HG02981 (cell line): ENCODE measurements around the gene CXCR2.
"Not testable (repeated sequence)": the region's sequence is repeated elsewhere in the genome, so short reads cannot be mapped to it uniquely, and the experiment has no call there.

ENCODE experiments used
- ATAC-seq: cut with Tn5 transposase; IDR thresholded peaks from one replicate; pipeline ENCODE4 v1.9.1; 2021; ENCODE audit warnings: mild to moderate bottlenecking, moderate library complexity; ENCODE audit not compliant: unreplicated experiment

CXCR2 gene

DNA sequence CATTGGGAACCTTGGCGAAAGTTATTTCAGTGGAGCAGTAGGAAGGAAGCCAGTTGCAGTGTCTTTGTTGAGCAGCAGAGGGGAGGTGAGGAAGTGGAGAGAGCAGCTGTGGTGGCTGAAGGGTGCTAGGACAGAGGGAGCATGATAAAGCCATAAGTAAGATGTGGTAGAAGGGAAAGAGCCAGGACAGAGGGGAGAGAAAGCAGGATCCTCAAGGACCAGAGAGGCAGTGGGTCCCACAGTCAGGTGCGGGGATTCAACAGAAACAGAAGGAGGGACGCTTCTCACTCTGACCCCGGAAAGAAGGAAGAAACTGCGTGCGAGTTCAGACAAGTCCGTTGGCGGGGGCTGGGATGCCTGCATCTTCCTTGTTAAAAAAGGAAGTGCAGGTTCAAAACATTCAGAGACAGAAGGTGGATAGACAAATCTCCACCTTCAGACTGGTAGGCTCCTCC is at the start of gene CXCR2:
Gene CXCR2, plus strand, starts transcription at position 403 of the 455 bp plus-strand sequence. CDS start 8,774 bp downstream, outside the sequence.
- ATAC-seq, result no peak

DNA sequence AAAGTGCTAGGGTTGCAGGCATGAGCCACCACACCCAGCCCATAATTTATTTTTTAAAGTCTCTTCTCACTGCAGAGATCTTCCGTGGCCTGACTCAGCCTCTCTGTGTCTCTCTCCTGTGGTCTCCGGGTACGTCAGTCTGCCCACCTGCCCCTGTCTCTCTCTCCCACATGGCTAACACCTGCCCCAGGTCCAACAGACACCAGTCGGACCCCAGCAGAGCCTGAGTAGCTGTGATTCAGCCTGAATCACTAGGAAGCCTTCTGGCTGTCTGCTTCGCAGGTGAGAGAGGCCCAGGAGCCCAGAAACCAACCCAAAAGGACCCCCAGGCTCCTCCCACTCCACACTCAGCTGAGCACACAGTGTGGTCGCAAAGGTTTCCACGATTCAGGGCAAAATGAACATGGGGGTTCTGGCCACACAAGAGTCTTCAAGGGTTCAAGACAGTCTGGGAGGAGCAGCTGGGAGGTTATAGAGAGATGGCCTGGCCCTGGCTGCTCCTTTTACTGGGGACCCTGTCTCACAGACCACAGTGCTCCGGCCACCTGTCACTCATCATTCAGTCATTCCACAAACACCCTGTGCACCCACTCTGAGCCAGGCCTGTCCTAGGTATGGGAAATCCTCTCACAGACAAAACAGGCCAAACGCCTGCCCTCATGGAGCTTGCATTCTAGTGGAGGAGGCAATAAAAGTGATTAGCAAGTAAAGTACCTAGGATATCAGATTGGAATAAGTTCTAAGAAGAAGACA is 48.2 kb upstream of the CXCR2 start:
- ATAC-seq, result no peak

- no peak for ATAC-seq
Measured at GRCh38 chr2:218079943-218080913, 45.6 kb upstream of the CXCR2 start.

GRCh38 chr2:218081063-218081462 is 44.8 kb upstream of the CXCR2 start:
- ATAC-seq, result peak; percentile 97

DNA sequence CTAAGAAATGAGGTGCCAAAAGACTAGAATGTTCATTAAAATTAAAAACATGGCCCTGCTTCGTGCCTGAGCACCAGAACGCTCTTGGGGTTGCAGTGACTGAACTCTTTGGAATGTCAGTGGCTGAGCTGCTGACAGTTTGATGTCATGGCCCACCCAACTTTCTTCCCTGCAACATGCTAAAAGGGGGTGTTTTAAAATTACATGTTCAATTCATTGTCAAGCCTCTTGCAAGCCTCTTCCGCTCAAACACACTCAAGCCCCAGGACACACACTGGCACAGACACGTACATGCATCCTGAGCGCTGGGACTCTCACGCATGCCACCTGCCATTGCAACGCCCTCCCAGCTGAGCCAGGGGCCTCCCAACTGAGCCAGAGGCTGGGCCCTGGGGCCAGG is 44.1 kb upstream of the CXCR2 start:
- no peak for ATAC-seq

GRCh38 chr2:218082586-218083351 is 43.1 kb upstream of the CXCR2 start:
- ATAC-seq, result no peak

- no peak for ATAC-seq
Measured at GRCh38 chr2:218083352-218083676, 42.5 kb upstream of the CXCR2 start.

- ATAC-seq, result no peak
Measured at GRCh38 chr2:218086478-218086877, 39.4 kb upstream of the CXCR2 start.

DNA sequence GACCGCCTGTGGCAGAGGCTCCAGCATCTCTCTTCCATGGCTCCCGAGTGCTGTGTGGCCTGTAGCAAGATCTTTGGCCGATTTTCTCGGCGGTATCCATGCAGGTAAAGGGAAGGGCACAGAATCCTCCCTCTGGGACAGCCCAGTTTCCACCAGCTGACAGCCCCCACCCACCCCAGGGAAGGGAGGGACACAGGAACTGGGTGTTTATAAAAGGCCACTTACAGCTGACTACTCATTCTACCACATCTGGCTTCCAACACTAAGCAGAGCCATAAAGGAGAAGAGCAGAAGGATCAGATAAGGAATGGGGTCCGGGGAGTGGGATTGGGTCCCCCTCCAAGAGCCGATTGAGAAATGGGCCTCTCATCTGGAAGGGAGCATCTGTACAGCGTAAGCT is 36.6 kb upstream of the CXCR2 start:
- no peak for ATAC-seq

DNA sequence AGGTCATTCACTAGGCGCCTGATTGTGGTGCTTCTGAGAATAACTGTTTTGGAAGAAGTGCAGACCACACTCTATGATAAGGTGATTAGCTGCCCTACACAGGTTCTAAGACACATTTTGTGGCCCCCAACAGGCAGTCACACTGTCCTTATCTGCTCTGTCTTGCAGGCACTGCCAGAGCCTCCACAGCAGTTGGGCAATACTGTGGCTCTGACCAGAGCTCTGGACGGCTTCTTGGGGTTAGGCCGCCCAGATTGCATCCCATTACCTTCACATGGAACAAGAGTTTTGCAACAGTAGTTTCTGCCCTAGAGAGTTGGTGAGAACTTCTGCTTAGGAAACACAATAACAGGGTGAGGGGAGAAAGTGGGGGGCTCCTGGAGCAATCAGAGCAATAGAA is 34.1 kb upstream of the CXCR2 start:
- no peak for ATAC-seq

DNA sequence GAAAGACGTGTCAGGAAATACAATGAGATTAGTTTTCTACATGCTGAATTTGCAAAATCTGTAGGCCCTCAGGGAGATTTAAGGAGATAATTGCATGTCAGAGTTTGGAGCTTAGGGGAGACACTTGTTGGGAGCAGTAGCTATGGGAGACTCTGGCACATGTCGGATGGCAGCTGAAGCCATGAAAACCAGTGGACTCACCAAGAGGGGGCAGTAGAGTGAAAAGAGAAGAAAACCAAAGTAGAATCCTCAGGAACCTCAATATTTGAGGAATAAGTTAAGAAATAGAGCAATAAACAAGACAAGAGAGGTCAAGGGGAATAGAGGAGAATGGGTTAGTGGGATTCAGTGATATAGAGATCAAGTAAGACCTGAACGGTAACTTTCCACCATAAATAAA is 31.9 kb upstream of the CXCR2 start:
- no peak for ATAC-seq

GRCh38 chr2:218095853-218096252 is 30.0 kb upstream of the CXCR2 start:
- ATAC-seq, result no peak

DNA sequence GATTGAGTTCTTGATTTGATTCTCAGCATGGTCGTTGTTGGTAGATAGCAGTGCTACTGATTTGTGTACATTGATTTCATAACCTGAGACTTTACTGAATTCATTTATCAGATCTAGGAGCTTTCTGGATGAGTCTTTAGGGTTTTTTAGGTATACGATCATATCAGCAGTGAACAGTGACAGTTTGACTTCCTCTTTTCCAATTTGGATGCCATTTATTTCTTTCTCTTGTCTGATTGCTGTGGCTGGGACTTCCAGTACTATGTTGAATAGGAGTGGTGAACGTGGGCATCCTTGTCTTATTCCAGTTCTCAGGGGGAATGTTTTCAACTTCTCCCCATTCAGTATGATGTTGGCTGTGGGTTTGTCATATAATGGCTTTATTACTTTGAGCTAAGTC is 27.9 kb upstream of the CXCR2 start:
- no peak for ATAC-seq

- ATAC-seq, result not testable (repeated sequence)
Measured at GRCh38 chr2:218108834-218109233, 17.0 kb upstream of the CXCR2 start.

GRCh38 chr2:218121789-218122188 is 4.0 kb upstream of the CXCR2 start:
- not testable (repeated sequence) for ATAC-seq

GRCh38 chr2:218122286-218122685 is 3.5 kb upstream of the CXCR2 start:
- not testable (repeated sequence) for ATAC-seq

GRCh38 chr2:218123986-218124385 is 1.8 kb upstream of the CXCR2 start:
- no peak for ATAC-seq

DNA sequence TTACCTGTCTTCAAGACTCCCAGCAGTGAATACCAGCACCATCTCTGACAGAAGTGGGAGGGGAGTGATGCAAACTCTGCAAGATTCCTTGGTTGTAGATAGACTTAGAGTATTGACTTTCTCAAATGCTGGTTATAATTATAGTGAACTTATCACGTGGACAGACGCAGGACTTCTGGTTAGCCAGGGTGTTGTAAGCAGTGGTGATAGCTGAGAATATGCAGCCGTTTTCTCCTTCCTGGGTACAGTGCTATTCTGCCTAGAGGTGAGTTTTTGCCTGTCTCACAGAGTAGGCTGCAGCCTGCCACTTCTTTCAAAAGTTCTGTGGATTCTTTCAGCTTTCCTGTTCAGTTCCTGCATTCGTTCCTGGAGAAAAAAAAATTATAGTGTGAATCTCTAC is 733 bp upstream of the CXCR2 start:
- no peak for ATAC-seq

DNA sequence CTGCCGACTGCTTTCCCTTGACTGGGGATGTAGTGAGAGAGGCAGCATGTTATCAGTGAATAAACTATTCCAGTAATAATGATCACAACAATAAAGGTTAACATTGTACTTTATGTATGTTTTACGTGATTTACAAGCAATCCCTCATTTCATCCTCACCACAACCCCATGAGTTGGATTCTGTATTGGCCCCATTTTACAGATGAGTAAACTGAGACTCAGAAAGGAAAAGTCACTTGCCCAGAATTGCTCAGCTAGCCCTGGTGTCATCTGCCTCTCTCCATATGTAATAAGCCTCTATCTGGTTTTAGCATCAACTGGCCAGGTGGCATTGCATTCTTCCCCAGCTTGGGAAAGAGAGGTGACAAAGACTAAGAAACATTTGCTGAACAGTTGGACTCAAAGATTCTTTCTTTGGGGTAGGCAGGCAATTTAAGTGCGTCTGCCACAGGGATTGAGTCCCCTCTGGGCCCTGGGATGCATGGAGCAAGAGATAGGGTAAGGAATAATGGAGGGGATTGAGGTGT is 2.2 kb downstream of the CXCR2 start:
- ATAC-seq, result no peak

DNA sequence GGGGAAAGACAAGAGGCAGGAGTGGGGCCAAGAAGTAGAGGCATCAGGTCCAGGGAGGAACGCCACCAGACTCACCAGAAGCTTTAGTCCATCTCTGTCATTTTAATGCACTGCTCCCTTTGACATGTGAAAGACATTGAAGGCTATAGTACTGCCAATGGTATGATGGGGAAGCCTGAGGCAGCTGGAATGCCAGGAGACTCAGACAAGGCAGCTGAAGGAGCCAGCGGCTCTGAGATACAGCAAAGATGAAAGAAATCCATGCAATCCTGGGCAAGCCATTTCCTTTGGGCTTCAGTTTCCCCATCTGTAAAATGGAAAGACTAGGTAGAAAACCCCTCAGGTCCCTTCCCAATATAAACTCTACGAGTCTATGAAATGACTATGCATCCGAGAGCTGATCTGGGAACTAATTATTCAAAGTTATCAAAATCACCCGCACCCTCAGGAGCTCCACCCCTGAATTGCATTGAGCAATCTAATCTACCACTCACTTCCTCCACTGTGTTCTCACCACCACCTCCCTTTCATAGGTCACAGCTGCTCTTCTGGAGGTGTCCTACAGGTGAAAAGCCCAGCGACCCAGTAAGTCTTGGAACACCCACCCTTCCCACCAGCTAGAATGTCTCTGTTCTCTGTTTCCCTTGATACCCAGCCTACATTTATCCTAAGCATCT is 3.1 kb downstream of the CXCR2 start:
- no peak for ATAC-seq
